ENCODE results near the gene PPM1L.

DNA sequence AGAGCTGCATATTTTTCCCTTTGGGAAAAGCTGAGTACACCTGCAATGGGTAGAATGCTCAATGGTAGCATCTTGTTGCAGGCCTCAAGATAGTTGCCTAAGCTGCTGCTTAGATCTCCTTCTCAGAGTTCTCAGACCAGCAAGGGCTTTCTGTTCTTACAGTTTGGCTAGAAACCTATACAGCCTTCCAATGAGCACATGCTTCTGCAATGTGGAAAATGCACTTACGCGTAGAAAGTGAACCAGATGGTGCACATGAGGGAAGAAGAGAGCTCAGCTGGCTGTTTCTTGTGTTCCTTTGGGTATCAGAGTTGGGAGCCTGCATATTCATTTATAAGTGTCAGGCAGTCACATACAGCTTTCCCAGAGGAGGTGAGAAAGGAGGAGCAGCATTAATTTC, 212.7 kb downstream of the PPM1L start:
- TF ChIP-seq, protein P1, sequence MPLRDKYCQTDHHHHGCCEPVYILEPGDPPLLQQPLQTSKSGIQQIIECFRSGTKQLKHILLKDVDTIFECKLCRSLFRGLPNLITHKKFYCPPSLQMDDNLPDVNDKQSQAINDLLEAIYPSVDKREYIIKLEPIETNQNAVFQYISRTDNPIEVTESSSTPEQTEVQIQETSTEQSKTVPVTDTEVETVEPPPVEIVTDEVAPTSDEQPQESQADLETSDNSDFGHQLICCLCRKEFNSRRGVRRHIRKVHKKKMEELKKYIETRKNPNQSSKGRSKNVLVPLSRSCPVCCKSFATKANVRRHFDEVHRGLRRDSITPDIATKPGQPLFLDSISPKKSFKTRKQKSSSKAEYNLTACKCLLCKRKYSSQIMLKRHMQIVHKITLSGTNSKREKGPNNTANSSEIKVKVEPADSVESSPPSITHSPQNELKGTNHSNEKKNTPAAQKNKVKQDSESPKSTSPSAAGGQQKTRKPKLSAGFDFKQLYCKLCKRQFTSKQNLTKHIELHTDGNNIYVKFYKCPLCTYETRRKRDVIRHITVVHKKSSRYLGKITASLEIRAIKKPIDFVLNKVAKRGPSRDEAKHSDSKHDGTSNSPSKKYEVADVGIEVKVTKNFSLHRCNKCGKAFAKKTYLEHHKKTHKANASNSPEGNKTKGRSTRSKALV (CRISPR knock-in tag; IDR thresholded peaks at IDR 0.05), result no peak
- TF ChIP-seq, protein P2, sequence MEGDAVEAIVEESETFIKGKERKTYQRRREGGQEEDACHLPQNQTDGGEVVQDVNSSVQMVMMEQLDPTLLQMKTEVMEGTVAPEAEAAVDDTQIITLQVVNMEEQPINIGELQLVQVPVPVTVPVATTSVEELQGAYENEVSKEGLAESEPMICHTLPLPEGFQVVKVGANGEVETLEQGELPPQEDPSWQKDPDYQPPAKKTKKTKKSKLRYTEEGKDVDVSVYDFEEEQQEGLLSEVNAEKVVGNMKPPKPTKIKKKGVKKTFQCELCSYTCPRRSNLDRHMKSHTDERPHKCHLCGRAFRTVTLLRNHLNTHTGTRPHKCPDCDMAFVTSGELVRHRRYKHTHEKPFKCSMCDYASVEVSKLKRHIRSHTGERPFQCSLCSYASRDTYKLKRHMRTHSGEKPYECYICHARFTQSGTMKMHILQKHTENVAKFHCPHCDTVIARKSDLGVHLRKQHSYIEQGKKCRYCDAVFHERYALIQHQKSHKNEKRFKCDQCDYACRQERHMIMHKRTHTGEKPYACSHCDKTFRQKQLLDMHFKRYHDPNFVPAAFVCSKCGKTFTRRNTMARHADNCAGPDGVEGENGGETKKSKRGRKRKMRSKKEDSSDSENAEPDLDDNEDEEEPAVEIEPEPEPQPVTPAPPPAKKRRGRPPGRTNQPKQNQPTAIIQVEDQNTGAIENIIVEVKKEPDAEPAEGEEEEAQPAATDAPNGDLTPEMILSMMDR (CRISPR knock-in tag; IDR thresholded peaks at IDR 0.05), result no peak
- TF ChIP-seq AHR (CRISPR knock-in tag; IDR thresholded peaks at IDR 0.05) (no peak), MXD4 (CRISPR knock-in tag; IDR thresholded peaks at IDR 0.05) (no peak), STAT5B (CRISPR knock-in tag; IDR thresholded peaks at IDR 0.05) (no peak), NFIB (CRISPR knock-in tag; IDR thresholded peaks at IDR 0.05; ENCODE audit: borderline replicate concordance) (no peak), EP300 (IDR thresholded peaks at IDR 0.05; ENCODE audit: low read depth in 2 of 2, low read length in 2 of 2) (no peak), EP300 (CRISPR knock-in tag; IDR thresholded peaks at IDR 0.05; ENCODE audit: borderline replicate concordance) (no peak), ZNF747 (CRISPR knock-in tag; IDR thresholded peaks at IDR 0.05; ENCODE audit: borderline replicate concordance) (no peak), ZFX (CRISPR knock-in tag; IDR thresholded peaks at IDR 0.05; ENCODE audit: low read depth) (no peak)
- TF ChIP-seq, protein P3, sequence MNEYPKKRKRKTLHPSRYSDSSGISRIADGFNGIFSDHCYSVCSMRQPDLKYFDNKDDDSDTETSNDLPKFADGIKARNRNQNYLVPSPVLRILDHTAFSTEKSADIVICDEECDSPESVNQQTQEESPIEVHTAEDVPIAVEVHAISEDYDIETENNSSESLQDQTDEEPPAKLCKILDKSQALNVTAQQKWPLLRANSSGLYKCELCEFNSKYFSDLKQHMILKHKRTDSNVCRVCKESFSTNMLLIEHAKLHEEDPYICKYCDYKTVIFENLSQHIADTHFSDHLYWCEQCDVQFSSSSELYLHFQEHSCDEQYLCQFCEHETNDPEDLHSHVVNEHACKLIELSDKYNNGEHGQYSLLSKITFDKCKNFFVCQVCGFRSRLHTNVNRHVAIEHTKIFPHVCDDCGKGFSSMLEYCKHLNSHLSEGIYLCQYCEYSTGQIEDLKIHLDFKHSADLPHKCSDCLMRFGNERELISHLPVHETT (CRISPR knock-in tag; conservative IDR thresholded peaks at IDR 0.05), result no peak
- TF ChIP-seq, protein P4, sequence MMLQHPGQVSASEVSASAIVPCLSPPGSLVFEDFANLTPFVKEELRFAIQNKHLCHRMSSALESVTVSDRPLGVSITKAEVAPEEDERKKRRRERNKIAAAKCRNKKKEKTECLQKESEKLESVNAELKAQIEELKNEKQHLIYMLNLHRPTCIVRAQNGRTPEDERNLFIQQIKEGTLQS (CRISPR knock-in tag; IDR thresholded peaks at IDR 0.05), result no peak
- TF ChIP-seq, protein P5, sequence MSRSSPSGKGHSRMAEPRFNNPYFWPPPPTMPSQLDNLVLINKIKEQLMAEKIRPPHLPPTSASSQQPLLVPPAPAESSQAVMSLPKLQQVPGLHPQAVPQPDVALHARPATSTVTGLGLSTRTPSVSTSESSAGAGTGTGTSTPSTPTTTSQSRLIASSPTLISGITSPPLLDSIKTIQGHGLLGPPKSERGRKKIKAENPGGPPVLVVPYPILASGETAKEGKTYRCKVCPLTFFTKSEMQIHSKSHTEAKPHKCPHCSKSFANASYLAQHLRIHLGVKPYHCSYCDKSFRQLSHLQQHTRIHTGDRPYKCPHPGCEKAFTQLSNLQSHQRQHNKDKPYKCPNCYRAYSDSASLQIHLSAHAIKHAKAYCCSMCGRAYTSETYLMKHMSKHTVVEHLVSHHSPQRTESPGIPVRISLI (CRISPR knock-in tag; IDR thresholded peaks at IDR 0.05; ENCODE audit: borderline replicate concordance), result no peak

Measured in HepG2 (cell line).